GM21825 (cell line): ENCODE data around the gene AFTPH.
"Not testable (repeated sequence)": the region's sequence is repeated elsewhere in the genome, so short reads cannot be mapped to it uniquely, and the experiment has no call there.

ENCODE experiments used
- ATAC-seq: cut with Tn5 transposase; IDR thresholded peaks from one replicate; pipeline ENCODE4 v1.9.1; 2021; ENCODE audit warnings: mild to moderate bottlenecking, moderate library complexity; ENCODE audit not compliant: unreplicated experiment

AFTPH gene

GRCh38 chr2:64498438-64498837 lies 25.7 kb upstream of the AFTPH start:
- ATAC-seq: no peak

DNA sequence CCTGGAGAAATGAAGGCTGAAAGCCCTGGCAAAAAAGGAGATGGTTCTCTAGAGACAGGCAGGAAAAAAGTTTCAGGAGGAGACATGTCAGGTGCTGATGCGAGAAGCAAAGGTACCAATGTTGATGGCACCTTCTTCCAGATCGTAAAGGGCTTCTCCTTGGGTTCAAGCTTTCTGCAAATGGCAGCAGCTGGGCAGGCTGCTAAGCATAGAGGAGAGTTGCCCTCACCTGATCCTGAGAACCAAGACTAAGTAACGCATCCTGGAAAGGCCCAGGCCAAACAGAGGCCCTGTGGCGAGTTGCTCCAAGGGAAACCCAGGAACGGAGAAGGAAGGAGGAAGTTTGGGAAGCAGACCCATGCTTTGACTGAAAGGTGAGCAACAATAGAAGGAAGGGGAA lies 23.6 kb upstream of the AFTPH start:
- no peak for ATAC-seq

GRCh38 chr2:64501946-64502345 lies 22.2 kb upstream of the AFTPH start:
- no peak for ATAC-seq

- ATAC-seq: no peak
Observed at GRCh38 chr2:64502860-64503259, 21.3 kb upstream of the AFTPH start.

DNA sequence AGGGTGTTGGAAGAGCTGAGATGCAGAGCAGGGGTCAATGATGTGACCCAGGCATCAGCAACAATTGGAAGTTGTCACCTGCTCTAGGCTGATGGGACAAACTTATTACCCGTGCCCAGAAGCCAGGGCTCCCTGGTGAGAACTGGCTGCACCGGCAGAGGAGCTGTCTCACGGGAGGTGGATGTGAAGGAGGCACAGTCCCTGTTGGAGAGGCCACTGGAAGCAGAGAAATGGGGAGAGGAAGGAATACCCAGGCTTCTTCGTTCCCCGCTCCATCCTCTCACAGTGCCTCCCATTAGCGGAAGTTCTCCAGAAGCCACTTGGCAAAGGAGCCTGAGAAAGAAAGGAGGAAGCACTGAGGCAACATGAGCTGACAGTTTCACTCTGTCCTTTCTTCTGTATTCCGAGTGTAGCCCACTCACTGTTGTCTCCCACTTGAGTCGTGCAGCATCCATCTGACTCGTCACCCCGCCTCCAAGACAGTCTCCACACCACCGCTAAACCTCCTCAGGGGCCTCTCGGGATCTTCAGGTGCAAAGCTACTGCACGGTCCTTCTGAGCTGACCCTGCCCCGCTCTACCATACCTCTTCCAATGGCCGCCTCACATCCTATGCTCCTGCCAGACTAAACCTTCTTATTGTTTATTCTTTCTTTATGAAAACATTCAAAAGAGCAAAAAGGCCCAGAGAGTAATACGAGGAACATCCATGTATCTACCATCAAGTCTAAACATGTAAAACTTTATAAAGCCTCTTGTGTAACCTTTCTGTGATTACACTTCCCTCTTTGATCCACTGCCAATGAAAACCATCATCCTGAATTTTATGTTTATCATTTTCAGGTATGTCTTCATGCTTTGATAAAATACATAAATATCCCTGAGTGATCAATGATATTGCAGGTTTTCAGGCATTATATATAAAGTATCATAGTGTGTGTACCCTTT lies 19.1 kb upstream of the AFTPH start:
- no peak for ATAC-seq

GRCh38 chr2:64506686-64507085 lies 17.4 kb upstream of the AFTPH start:
- no peak for ATAC-seq

- no peak for ATAC-seq
Observed at GRCh38 chr2:64514008-64514407, 10.1 kb upstream of the AFTPH start.

DNA sequence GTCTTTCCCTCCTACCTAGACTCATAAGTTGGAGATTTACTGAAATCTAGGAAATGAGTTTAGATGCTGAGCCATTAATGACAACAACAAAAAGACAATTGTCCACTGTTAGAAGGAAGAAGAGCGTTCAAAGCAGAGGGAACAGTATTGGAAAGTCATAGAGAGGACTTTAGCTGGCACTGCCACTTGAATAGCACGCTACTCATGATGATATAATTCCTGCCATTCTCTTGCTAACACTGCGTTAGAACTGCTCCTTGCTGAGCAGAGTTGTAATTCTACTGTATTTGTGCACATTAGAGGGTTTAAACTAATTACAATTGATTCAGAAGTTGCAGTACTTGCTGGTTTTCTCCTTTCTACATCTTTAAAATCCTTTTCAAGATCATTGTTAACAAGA lies 9.0 kb upstream of the AFTPH start:
- no peak for ATAC-seq

DNA sequence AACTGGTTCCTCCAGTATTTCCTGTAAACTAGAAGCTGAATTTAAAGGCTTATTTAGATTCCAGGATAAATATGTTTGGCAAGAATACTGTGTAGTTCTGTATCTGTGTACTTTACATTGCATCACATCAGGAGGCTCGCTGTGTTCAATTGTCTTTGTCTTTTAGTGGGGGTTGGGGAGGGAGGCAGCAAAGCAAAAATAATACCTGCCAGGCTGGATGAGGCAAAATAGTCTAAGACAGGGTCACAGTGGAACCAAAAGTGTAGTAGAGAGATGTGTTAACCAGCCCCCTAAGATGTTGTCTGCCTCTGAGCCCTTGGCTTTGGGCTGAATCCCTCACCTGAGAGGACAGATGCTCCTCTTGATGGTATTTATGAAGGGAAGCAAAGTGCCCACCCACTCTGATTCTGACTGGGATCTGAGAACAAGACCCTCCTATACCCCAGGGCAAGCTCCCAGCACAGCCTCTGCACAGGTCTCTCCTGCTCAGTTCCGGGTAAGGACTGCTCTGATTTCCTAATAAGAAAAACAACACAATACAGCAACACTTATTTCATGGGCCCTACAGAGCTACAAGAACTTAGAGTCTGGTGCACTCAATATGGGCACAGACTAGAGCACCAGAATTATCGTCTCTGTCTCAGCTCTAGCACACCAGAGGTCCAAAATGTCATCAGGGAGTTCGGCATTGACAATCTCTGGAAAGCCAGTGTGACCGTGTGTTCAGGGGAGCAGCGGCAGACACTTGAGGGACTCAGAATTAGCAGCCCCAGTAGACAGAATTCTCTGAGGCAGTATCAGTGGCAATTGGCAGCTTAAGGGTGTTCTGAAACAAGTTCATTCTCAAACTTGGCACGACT lies 7.2 kb upstream of the AFTPH start:
- ATAC-seq: no peak

GRCh38 chr2:64517511-64517884 lies 6.6 kb upstream of the AFTPH start:
- ATAC-seq: no peak

DNA sequence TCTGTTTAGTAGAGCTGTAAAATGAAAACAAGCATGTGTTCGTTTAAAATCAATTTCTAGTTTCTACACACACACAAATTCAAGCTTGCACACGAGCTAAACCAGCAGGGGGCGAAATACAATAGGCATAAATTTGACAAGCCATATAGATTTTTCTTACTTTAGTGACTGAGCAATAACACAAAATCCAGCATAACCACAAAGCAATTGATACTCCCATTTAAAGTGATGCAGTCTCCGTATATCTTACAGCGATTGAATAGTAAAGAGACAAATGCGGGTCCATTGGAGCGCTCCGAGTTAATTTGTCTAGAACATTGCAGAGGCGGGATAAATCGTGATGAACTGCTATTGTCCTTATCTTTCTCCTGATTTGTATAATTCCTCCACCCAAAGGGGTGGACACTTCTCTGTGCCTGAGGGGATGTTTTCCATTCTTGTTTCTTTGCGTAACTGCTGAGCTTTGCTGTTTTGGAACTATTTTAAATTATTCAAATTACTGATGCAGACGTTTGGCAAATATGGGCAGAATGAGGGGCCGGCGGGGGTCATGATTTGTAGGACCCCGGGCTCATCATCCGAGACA lies 1.2 kb upstream of the AFTPH start:
- no peak for ATAC-seq

GRCh38 chr2:64524604-64525316 lies 632 bp downstream of the AFTPH start:
- peak; percentile 13 for ATAC-seq

DNA sequence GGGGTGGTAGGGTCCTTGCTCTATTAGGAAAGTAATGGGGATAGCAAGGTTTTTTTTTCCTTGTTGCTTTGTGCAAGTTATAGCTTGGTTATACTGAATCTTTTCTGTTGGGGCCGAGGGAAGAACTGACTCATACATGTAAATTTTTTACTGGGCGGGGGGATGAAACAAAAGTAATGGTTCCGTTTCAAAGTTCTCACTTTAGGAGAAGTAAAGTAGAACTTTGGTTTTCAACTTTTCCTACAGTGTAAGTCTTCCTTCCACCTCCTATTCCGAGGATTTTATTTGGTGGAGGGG lies 1.1 kb downstream of the AFTPH start:
- peak; percentile 25 for ATAC-seq

DNA sequence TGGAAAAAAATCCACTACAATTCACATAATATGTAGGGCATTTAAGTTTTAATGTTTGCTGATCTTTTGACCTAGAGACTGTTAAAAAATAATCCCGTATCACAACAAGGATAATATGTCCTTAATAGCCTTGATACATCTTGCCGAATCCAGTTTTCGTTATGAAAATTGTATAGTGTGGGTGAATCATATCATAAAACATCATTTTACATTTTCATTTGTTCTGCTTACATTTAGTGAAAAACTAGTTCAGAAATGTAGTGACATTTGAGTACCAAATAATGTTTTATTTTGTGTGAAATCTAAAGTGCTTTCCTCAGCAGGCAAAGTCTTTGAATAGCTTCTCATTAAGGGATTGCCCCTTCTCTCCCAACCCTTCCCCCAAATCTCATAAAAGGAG lies 1.9 kb downstream of the AFTPH start:
- no peak for ATAC-seq

DNA sequence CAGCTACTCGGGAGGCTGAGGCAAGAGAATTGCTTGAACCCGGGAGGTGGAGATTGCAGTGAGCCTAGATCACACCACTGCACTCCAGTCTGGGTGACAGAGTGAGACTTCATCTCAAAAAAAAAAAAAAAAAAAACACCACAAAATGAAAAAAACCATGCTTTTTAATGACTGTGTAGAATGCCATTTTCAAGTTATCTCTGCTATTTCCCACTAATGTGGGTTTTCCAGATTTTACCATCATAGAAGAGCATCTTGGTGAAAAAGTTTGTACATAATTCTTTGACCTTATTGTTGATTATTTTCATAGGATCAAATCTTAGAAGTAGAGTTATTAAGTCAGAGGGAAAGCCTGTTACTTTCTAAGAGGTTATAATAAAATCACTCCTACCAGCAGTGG lies 6.8 kb downstream of the AFTPH start:
- ATAC-seq: not testable (repeated sequence)

DNA sequence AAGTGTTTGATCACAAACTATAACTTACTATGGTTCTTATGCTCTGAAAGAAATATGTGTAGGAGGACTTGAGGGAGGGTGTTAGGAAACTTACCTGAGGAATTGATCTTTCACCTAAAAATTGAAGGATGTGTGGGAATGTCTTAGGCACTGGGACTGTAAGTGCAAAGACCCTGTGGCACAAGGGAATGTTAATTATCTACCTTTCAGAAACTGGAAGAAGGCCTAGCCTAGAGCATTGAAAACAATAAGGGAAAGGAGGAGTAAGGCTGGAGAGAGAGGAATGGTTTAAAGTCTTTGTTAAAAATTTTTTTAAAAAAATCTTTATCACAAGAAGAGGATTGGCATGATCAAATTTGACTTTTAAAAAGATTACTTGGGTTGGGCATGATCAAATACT lies 7.9 kb downstream of the AFTPH start:
- no peak for ATAC-seq

DNA sequence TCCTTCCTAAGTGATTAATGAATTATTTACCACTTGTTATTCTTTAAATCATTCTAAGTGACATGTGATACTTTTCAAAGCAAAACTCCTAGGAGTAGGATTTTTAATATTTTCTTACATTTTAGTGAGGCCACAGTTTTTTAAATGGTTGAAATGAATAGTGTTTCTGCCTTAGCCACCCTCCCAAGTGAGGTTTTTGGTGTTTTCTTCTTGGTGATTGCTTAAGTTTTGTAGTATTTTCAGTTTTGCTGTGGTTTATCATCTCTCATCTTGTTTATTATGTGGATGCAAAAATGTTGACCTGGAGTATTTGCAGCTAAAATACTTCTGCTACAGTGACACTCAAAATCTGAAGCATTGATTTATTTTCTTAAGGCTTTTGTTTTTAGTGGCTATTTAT lies 9.8 kb downstream of the AFTPH start:
- ATAC-seq: no peak

- peak; percentile 43 for ATAC-seq
Observed at GRCh38 chr2:64534363-64534762, 10.2 kb downstream of the AFTPH start.

- no peak for ATAC-seq
Observed at GRCh38 chr2:64535024-64535423, 10.9 kb downstream of the AFTPH start.

- no peak for ATAC-seq
Observed at GRCh38 chr2:64537991-64538390, 13.9 kb downstream of the AFTPH start.

DNA sequence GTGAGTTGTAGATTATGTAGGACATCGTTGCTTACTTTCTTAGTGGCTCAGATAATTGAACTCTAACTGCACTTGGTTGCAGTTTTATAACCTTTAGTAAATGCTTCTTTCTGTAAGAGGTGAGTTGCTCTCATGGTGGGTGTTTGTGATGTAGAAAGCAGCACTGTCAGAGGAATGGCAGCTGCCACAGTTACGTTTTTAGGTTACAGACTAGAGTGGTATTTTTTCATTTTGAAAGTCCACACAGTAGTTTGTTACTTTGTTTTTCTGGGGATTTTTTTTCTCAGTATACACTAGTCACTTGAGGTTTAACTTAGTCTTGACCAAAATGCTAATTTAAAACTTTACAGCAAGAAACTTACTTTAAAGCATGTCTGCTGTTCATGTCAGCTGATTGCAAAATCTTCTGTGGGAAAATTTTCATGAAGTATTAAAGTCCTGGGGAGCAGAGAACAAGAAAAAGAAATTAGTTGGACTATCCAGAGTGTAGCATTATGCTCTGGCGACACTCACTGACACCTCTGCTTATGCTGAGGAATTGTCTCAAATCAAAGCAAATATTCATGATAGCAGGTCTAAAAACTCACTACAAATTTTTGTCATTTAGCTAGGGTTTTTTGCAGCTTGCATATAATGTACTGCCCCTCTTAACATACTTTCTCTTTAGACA lies 14.8 kb downstream of the AFTPH start:
- ATAC-seq: no peak
